HL-60 (cell line): ENCODE results near the gene TXNRD2.

Experiments used
- DNase-seq, 2 experiments: peaks; one replicate each; pipeline ENCODE4 v3.0.0-alpha.2; 2010 to 2020; ENCODE audit warnings: low read depth in 1 of 2, low spot score in 1 of 2
- H3K27ac ChIP-seq: fragments of 250-450 bp; sonication (Bioruptor Pico); replicated peaks from 2 replicates; pipeline ENCODE4 v1.5.1; 2020; ENCODE audit warnings: mild to moderate bottlenecking, moderate library complexity
- H3K27me3 ChIP-seq: fragments of 250-450 bp; sonication (Bioruptor Pico); 2 replicates; pipeline ENCODE4 v1.5.1; 2021; ENCODE audit warnings: mild to moderate bottlenecking, moderate library complexity; ENCODE audit not compliant: insufficient read depth, poor library complexity, severe bottlenecking
- H3K4me3 ChIP-seq: replicated peaks from 2 replicates; pipeline ENCODE4 v1.5.1; 2011; ENCODE audit warnings: mild to moderate bottlenecking, control low read depth, low read length; ENCODE audit not compliant: insufficient read depth
- GABPA ChIP-seq: IDR thresholded peaks from 2 replicates; pipeline ENCODE4 v1.6.1; 2012; ENCODE audit warnings: low read depth
- POLR2AphosphoS5 ChIP-seq: IDR thresholded peaks from 2 replicates; pipeline ENCODE4 v1.6.1; 2012; ENCODE audit warnings: low read depth
- SPI1 ChIP-seq: IDR thresholded peaks from 2 replicates; pipeline ENCODE4 v1.6.1; 2012; ENCODE audit warnings: low read depth, mild to moderate bottlenecking, borderline replicate concordance
- TF ChIP-seq, protein P1 (sequence below): IDR thresholded peaks from one replicate; pipeline ENCODE4 v1.5.1; 2011; ENCODE audit warnings: low read length, control low read depth, inconsistent platforms; ENCODE audit not compliant: insufficient read depth
- TF ChIP-seq, protein P2 (sequence below): IDR thresholded peaks from 2 replicates; pipeline ENCODE4 v1.6.1; 2012; ENCODE audit warnings: low read depth; ENCODE audit not compliant: insufficient replicate concordance

Gene TXNRD2

DNA sequence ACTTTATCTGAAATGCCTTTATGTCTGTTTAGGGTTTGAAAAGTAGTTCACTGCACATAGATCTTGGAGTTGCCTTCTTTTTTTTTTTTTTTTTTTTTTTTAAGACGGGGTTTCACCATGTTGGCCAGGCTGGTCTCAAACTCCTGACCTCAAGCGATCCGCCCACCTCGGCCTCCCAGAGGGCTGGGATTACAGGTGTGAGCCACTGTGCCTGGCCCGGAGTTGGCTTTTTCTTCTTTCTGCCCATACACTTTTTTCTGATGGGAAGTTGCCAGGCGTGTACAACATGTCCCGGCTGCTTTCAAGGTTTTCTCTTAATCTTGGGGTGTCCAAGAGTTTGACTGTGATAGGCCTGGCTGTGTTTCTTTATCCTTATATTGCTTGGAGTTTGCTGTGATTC lies 74.0 kb downstream of the TXNRD2 start:
- no peak overlapping the region for H3K27ac ChIP-seq
- H3K27me3 ChIP-seq = no peaks in the 10 kb centered on the region
- TF ChIP-seq POLR2AphosphoS5 (no peak), SPI1 (no peak), GABPA (no peak)
- TF ChIP-seq, protein P1, sequence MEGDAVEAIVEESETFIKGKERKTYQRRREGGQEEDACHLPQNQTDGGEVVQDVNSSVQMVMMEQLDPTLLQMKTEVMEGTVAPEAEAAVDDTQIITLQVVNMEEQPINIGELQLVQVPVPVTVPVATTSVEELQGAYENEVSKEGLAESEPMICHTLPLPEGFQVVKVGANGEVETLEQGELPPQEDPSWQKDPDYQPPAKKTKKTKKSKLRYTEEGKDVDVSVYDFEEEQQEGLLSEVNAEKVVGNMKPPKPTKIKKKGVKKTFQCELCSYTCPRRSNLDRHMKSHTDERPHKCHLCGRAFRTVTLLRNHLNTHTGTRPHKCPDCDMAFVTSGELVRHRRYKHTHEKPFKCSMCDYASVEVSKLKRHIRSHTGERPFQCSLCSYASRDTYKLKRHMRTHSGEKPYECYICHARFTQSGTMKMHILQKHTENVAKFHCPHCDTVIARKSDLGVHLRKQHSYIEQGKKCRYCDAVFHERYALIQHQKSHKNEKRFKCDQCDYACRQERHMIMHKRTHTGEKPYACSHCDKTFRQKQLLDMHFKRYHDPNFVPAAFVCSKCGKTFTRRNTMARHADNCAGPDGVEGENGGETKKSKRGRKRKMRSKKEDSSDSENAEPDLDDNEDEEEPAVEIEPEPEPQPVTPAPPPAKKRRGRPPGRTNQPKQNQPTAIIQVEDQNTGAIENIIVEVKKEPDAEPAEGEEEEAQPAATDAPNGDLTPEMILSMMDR = no peak
- TF ChIP-seq, protein P2, sequence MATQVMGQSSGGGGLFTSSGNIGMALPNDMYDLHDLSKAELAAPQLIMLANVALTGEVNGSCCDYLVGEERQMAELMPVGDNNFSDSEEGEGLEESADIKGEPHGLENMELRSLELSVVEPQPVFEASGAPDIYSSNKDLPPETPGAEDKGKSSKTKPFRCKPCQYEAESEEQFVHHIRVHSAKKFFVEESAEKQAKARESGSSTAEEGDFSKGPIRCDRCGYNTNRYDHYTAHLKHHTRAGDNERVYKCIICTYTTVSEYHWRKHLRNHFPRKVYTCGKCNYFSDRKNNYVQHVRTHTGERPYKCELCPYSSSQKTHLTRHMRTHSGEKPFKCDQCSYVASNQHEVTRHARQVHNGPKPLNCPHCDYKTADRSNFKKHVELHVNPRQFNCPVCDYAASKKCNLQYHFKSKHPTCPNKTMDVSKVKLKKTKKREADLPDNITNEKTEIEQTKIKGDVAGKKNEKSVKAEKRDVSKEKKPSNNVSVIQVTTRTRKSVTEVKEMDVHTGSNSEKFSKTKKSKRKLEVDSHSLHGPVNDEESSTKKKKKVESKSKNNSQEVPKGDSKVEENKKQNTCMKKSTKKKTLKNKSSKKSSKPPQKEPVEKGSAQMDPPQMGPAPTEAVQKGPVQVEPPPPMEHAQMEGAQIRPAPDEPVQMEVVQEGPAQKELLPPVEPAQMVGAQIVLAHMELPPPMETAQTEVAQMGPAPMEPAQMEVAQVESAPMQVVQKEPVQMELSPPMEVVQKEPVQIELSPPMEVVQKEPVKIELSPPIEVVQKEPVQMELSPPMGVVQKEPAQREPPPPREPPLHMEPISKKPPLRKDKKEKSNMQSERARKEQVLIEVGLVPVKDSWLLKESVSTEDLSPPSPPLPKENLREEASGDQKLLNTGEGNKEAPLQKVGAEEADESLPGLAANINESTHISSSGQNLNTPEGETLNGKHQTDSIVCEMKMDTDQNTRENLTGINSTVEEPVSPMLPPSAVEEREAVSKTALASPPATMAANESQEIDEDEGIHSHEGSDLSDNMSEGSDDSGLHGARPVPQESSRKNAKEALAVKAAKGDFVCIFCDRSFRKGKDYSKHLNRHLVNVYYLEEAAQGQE = no peak
- no peak overlapping the region for H3K4me3 ChIP-seq
- no peak for DNase-seq

DNA sequence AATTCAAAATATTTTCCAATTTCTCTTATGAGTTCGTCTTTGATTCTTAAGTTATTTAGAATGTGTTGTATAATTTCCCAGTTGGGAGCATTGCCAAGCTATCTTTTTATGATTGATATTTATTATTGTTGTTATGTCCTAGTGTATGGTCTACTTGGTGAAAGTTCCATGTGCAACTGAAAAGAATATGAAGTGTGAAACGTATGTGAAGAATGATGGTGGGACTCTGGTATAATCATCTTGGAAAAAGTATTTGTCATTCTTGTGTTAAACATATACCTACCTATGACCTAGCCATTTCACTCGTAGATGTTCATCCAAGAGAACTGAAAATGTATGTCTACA lies 75.0 kb downstream of the TXNRD2 start:
- Histone ChIP-seq H3K27me3 (no peaks in the 10 kb centered on the region), H3K27ac (no peak overlapping the region), H3K4me3 (no peak overlapping the region)
- TF ChIP-seq, protein P1 = no peak
- TF ChIP-seq SPI1 (no peak), POLR2AphosphoS5 (no peak), GABPA (no peak)
- TF ChIP-seq, protein P2 = no peak
- no peak for DNase-seq

DNA sequence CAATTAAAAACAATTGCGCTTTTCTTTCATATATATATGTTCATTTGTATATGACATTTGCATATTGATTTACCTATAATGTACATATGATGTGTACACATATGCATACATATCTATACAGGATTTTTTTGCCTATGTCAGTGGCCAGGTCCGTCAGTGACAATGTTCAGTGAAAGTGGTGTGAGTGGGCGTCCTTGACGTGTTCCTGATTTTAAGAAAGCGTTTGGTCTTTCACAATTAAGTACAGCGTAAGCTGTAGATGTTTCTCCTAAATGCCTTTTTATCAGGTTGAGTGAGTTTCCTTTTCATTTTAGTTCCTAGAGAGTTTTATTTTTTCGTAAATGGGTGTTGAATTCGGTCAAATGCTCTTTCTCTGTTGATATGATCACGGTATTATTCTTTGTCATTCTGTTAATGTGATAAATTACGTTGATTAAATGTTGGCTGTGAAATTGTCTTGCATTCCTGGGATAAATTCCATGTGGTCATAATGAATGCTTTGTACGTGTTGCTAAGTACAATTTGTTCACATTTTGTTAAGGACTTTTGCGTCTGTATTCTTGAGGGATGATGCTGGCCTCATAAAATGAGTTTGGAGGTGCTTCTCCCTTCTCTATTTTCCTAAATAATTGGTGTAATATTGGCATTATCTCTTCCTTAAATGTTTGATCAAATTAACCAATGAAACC lies 76.3 kb downstream of the TXNRD2 start:
- TF ChIP-seq POLR2AphosphoS5 (no peak), SPI1 (no peak), GABPA (no peak)
- TF ChIP-seq, protein P2 = no peak
- TF ChIP-seq, protein P1 = no peak
- Histone ChIP-seq H3K27me3 (no peaks in the 10 kb centered on the region), H3K4me3 (no peak overlapping the region), H3K27ac (no peak overlapping the region)
- DNase-seq = no peak
